GM12878 (cell line): Measurements from ENCODE around the gene SHROOM2. TPM values are rescaled to one million over a fixed set of nuclear protein-coding genes. Genes with fewer than 3 reads are reported as not detected.
A peak's percentile ranks its signal among the peaks of the same experiment; 100 is the strongest.

Experiments
- ASH2L ChIP-seq: fragments of 300-600, 200-600 bp; sonication (generic); IDR thresholded peaks from 2 replicates; pipeline ENCODE4 v1.6.1; 2017; ENCODE audit warnings: low read depth, mild to moderate bottlenecking, borderline replicate concordance
- BCL11A ChIP-seq: IDR thresholded peaks from 2 replicates; pipeline ENCODE4 v1.6.1; 2011; ENCODE audit warnings: low read depth, low read length
- CEBPB ChIP-seq, 2 experiments: fragments of 150-350 bp in 1 of 2; IDR thresholded peaks; 2 replicates each; pipeline ENCODE4 v1.6.1; 2012 to 2014; ENCODE audit warnings: low read depth in 2 of 2, low read length in 2 of 2, borderline replicate concordance in 1 of 2, inconsistent platforms in 1 of 2
- GATAD2B ChIP-seq: fragments of 450-650 bp; conservative IDR thresholded peaks from 2 replicates; pipeline ENCODE4 v1.6.1; 2017; ENCODE audit warnings: low read depth, mild to moderate bottlenecking, moderate library complexity
- HDAC2 ChIP-seq: fragments of 200-600 bp; sonication (generic); IDR thresholded peaks from 2 replicates; pipeline ENCODE4 v1.6.1; 2017
- HDAC6 ChIP-seq: fragments of 200-600 bp; sonication (generic); IDR thresholded peaks from one replicate; pipeline ENCODE4 v1.8.0; 2017; ENCODE audit warnings: antibody characterized with exemption; ENCODE audit not compliant: unreplicated experiment
- IRF4 ChIP-seq: IDR thresholded peaks from 2 replicates; pipeline ENCODE4 v1.6.1; 2011; ENCODE audit warnings: low read depth, low read length
- MYB ChIP-seq: fragments of 150-350 bp; IDR thresholded peaks from 2 replicates; pipeline ENCODE4 v1.6.1; 2014; ENCODE audit warnings: mild to moderate bottlenecking, low read depth, low read length, borderline replicate concordance
- NBN ChIP-seq: fragments of 450-650 bp; IDR thresholded peaks from 2 replicates; pipeline ENCODE4 v1.6.1; 2016
- TCF12 ChIP-seq: IDR thresholded peaks from 2 replicates; pipeline ENCODE4 v1.6.1; 2011; ENCODE audit warnings: low read depth, mild to moderate bottlenecking, low read length
- YBX1 ChIP-seq: fragments of 450-650 bp; IDR thresholded peaks from 2 replicates; pipeline ENCODE4 v1.6.1; 2016; ENCODE audit warnings: antibody characterized with exemption
- polyA plus RNA-seq, 11 experiments: library from polyadenylated mRNA; depleted of rRNA in 4 of 11; unstranded in 6 of 11; stranded (reverse) in 5 of 11; fragments of >200 nt; fragmentation: Nextera tagmentation in 4 of 11; fragmentation: Illumina TruSeq in 1 of 11; extraction: Ambion mirVana in 4 of 11; extraction: Trizol in 1 of 11; gene quantifications; 1 replicate in 1 of 11; 2 replicates in 10 of 11; pipeline versions ENCODE4 v1.2.1 to v1.2.3, GENCODE V29; 2011 to 2016; ENCODE audit warnings: inconsistent platforms in 2 of 11, missing spikeins in 2 of 11, low read depth in 1 of 11
- total RNA-seq, 4 experiments: library from RNA; depleted of rRNA in 3 of 4; stranded (reverse); fragments of >200 nt in 3 of 4; fragmentation: Illumina TruSeq in 1 of 4; extraction: Trizol in 1 of 4; gene quantifications; 2 replicates each; pipeline versions ENCODE4 v1.2.1 to v1.2.3, GENCODE V29; 2013 to 2021
- TF ChIP-seq, protein P1 (sequence below): IDR thresholded peaks from 2 replicates; pipeline ENCODE4 v1.6.1; 2012; ENCODE audit warnings: low read depth, low read length, improper control_type of control experiment
- TF ChIP-seq, protein P2 (sequence below): IDR thresholded peaks from 2 replicates; pipeline ENCODE4 v1.6.1; 2011; ENCODE audit warnings: low read depth, low read length, improper control_type of control experiment, borderline replicate concordance
- TF ChIP-seq, protein P3 (sequence below): fragments of 450-650 bp; IDR thresholded peaks from 2 replicates; pipeline ENCODE4 v1.6.1; 2016; ENCODE audit warnings: mild to moderate bottlenecking
- TF ChIP-seq, protein P4 (sequence below): IDR thresholded peaks from 2 replicates; pipeline ENCODE4 v1.6.1; 2012; ENCODE audit warnings: low read depth, low read length, improper control_type of control experiment

SHROOM2 gene
- total and polyA plus RNA-seq, 10 of the 15 experiments (the other 5 are each of a cell fraction or from before 2014, with no cell fraction given), result under 0.01 to 0.15 (median 0.09) TPM; not detected in 2

DNA sequence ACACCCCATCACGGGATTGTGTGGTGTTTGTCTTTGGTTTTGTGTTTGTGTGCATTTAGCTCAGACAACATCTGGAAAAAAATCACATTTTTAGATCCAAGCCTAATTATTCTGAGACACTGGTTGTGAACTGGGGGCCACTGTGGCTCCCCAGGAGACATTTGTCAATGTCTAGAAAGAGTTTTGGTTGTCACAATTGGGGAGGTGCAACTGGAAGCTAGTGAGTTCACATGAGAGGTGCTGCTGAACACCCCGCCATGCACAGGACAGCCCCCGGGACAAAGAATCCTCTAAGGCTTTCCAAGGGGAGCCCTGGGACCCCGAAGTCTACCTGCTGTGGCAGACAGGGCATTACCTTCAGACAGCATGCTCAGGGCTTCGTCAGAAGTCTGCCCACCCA, 47.1 kb upstream of the SHROOM2 start (continued):
- TF ChIP-seq HDAC6 (no peak), BCL11A (peak; percentile 45; the same call in 1 of the 2 replicates), HDAC2 (no peak), YBX1 (no peak), IRF4 (no peak), ASH2L (no peak), MYB (no peak), CEBPB (IDR thresholded peaks at IDR 0.05; ENCODE audit: borderline replicate concordance in 1 of 2, low read depth in 2 of 2, low read length in 2 of 2) (no peak), NBN (no peak), GATAD2B (no peak), TCF12 (no peak)
- TF ChIP-seq, protein P1, sequence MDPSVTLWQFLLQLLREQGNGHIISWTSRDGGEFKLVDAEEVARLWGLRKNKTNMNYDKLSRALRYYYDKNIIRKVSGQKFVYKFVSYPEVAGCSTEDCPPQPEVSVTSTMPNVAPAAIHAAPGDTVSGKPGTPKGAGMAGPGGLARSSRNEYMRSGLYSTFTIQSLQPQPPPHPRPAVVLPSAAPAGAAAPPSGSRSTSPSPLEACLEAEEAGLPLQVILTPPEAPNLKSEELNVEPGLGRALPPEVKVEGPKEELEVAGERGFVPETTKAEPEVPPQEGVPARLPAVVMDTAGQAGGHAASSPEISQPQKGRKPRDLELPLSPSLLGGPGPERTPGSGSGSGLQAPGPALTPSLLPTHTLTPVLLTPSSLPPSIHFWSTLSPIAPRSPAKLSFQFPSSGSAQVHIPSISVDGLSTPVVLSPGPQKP, result no peak
- TF ChIP-seq, protein P2, sequence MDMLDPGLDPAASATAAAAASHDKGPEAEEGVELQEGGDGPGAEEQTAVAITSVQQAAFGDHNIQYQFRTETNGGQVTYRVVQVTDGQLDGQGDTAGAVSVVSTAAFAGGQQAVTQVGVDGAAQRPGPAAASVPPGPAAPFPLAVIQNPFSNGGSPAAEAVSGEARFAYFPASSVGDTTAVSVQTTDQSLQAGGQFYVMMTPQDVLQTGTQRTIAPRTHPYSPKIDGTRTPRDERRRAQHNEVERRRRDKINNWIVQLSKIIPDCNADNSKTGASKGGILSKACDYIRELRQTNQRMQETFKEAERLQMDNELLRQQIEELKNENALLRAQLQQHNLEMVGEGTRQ, result no peak
- TF ChIP-seq, protein P3, sequence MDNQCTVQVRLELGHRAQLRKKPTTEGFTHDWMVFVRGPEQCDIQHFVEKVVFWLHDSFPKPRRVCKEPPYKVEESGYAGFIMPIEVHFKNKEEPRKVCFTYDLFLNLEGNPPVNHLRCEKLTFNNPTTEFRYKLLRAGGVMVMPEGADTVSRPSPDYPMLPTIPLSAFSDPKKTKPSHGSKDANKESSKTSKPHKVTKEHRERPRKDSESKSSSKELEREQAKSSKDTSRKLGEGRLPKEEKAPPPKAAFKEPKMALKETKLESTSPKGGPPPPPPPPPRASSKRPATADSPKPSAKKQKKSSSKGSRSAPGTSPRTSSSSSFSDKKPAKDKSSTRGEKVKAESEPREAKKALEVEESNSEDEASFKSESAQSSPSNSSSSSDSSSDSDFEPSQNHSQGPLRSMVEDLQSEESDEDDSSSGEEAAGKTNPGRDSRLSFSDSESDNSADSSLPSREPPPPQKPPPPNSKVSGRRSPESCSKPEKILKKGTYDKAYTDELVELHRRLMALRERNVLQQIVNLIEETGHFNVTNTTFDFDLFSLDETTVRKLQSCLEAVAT, result no peak
- TF ChIP-seq, protein P4, sequence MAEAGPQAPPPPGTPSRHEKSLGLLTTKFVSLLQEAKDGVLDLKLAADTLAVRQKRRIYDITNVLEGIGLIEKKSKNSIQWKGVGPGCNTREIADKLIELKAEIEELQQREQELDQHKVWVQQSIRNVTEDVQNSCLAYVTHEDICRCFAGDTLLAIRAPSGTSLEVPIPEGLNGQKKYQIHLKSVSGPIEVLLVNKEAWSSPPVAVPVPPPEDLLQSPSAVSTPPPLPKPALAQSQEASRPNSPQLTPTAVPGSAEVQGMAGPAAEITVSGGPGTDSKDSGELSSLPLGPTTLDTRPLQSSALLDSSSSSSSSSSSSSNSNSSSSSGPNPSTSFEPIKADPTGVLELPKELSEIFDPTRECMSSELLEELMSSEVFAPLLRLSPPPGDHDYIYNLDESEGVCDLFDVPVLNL, result no peak
